NCI-H146 treated with DMSO at 0.1 percent for 48 hours (cell line): ENCODE measurements around the gene GNAT3.

Source experiments
- DNase-seq: peaks from one replicate; lab custom pipeline; 2025; ENCODE audit not compliant: unreplicated experiment; lab: John Stamatoyannopoulos, UW

Gene GNAT3

GRCh38 chr7:80505900-80506500, 5.9 kb downstream of the GNAT3 start:
- DNase-seq, result no peak

GRCh38 chr7:80500325-80500724, 11.5 kb downstream of the GNAT3 start:
- DNase-seq, result no peak

DNA sequence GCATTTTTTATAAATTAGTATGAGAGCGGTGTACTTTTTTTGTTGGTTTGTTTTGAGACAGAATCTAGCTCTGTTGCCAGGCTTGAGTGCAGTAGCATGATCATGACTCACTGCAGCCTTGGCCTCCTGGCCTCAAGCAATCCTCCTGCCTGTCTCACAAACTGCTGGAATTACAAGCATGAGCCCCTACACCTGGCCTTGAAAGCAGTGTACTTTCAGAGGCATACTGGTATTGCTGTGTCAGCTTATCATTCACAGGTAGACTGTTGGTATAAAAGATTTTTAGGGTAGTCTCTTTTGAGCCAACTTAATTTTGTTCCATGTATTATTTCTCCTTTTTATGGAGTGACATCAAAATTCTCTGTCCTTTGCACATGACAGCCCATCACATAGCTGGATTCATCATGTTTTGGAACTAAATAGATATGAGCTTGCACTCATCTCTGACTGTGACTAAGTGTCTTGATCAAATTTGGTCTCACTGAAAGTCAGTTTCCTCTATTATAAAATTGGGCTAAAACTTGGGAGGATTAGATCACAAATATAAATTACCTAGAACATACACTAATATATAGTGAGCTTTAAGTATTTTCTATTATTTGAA, 12.4 kb downstream of the GNAT3 start:
- DNase-seq, result no peak

DNA sequence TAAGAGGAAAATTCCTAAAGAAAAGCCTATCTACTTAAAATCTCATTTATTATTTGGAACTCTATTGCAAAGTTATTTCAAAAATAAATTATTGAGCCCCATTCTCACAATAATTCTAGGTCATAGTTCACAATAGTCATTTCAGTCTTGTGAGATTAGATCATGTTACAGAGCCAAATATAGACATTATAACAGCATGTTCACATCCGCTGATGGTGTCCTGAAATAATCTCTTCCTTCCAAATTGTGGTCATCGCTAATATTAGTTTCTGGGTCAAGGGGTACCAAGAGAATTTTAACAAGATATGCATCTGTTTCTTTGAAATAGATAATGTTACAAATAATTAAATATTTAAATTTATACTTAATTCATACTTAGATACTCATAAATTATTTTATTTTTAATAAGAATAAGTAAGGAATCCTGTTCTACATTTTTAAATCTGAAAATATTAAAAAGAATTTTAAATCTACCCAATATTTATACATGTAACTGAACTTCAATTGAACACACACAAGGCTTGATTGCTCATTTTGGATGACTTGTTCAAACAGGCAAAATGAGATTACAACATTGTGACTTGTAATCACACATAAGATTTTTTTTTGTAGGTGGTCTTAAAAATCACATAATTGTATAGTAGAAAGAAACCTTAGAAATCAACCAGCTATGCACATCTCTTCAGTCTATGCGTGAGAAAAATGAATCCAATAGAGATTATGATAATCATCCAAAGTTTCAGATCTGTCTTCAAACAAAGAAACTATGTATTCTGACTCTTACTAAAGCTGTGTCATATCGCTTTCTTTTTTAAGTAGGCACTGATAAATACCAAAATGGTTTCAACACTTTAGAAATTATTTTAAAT, 13.1 kb downstream of the GNAT3 start:
- DNase-seq, result no peak

- DNase-seq, result no peak
Observed at GRCh38 chr7:80496586-80496985, 15.3 kb downstream of the GNAT3 start.

DNA sequence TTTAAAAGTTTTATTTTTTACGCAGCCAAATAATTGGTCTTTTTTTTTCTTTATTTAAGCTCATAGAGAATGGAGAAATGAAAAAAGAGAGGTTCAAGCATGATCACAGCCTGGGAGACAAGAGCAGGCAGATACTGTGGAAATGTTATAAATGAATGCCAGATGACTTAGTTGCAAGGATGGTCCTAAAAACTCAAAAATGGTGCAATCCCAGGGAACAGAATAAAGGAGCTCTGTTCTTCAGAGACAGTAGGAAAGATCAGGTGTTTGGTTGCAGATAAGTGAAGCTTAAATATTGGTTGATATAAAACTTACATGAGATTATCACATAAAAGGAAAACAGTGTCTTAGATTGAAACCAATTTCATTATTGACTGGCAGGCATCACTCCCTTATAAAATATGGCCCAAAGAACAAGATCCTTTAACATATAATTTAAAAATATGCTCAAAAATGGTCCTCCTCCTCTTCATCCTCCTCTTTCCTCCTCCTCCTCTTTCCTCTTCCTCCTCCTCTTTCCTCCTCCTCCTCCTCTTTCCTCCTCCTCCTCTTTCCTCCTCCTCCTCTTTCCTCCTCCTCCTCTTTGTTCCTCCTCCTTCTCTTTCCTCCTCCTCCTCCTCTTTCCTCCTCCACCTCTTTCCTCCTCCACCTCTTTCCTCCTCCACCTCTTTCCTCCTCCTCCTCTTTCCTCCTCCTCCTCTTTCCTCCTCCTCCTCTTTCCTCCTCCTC, 18.6 kb downstream of the GNAT3 start:
- DNase-seq, result no peak

GRCh38 chr7:80491462-80491861, 20.4 kb downstream of the GNAT3 start:
- no peak for DNase-seq

- DNase-seq, result no peak
Observed at GRCh38 chr7:80488851-80489370, 23.0 kb downstream of the GNAT3 start.

DNA sequence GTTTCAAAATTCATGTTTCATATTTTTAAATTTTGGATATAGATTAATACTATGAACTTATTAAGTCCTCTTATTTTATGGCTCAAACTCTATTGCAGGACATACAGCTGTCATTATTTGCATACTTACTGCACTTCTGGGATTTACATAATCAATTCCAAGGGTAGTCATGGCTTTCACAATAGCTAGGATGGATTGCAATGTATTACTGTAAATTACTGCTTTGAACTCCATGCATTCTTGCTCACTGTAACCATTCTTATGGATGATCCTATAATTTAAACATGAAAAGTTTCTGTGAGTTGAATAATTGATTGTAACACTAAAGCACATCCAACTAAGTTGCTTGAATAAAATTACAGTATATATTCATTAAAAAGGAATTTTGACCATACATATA, 23.5 kb downstream of the GNAT3 start:
- DNase-seq, result no peak

- DNase-seq, result no peak
Observed at GRCh38 chr7:80485721-80486120, 26.1 kb downstream of the GNAT3 start.

DNA sequence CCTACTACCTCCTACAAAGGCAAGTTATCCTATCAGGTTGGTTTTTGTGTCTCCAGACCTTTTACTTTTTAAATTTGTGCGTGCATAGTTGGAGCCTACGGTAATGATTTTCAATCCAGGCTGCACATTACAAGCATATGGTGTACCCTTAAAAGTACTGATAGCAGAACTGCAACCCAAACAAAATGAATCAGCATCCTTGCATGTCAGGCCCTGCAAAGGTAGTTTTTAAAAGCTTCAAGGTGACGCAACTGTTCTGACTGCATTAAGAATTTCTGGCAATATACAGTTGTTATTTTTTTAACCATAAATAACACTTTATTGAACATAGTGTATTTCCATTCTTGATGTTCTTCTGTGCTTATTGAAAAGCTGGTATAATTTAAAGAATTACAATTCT, 28.9 kb downstream of the GNAT3 start:
- no peak for DNase-seq

DNA sequence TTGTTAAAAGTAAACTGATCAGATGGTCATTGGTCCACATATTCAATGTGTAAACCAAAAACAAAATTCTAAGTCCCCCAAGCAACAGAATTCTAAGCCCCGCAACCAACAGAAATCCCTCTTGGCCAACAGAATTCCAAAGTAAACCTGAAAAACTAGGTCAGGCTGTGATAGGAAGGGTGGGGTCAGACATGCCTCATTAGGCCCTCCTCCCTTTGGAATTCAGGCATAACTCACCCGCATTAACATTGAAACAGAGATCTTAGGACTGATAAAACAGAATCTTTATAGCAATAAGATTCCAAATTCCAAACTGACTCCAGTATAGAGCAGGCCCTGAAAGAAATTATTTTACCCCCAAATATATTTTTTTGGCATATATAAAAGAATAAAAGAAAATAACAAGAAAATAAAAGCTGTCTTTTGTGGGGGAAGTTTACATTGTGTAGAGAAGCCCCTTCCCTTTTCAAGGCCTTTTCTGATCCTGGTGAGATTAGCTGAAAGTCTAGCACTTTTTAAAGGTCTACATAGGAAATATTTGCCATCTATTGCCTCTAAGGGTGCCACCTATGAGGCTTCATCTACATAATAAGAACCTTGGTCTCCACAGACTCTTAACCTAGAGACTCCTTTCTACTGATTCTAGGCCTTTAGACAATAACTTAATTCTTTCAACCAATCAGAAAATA, 30.5 kb downstream of the GNAT3 start:
- DNase-seq, result no peak

DNA sequence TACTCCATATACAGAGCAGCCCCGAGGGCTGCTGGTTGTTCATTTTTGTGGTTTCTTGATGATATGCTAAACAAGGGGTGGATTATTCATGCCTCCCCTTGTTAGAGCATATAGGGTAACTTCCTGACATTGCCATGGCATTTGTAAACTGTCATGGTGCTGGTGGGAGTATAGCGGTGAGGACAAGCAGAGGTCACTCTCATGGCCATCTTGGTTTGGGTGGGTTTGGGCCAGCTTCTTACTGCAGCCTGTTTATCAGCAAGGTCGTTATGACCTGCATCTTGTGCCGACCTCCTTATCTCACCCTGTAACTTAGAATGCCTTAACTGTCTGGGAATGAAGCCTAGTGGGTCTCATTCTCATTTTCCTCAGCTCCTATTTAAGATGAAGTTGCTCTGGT, 31.3 kb downstream of the GNAT3 start:
- DNase-seq, result no peak

GRCh38 chr7:80478683-80479082, 33.2 kb downstream of the GNAT3 start:
- DNase-seq, result no peak

- no peak for DNase-seq
Observed at GRCh38 chr7:80476035-80476434, 35.8 kb downstream of the GNAT3 start.

GRCh38 chr7:80475383-80475782, 36.5 kb downstream of the GNAT3 start:
- DNase-seq, result no peak

- no peak for DNase-seq
Observed at GRCh38 chr7:80473751-80474150, 38.1 kb downstream of the GNAT3 start.

DNA sequence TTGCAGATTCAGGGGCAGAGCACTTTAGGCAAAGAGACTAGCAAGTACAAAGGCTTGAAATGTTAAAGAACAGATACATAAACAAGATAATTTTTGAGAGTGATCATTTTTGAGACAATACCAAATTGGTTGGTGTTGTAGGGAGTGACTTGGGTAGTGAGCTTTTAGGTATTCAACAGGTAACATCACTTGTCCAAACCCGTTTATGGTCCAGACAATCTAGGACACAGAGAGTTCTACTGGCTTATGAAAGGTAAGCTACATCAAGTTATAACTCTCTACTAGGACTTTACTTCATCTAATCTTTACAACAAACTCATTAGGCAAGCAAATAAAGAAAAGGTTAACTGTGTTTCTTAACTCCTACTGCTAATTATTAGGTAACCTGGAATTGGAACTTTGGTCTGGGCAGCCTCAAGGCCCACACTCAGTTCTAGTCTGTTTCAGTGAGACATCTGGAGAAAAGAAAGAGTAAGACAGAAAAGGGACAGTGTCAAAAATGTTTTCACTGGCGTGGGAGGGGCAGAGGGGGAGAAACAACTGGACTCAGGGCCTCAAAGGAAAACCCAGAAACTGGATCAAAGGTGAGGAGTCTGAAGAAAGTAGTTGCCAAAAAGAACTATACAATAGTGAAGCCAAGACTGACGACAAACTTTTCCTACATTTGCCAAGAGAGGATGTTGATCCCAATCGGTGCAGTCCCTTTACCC, 39.2 kb downstream of the GNAT3 start:
- DNase-seq, result no peak

DNA sequence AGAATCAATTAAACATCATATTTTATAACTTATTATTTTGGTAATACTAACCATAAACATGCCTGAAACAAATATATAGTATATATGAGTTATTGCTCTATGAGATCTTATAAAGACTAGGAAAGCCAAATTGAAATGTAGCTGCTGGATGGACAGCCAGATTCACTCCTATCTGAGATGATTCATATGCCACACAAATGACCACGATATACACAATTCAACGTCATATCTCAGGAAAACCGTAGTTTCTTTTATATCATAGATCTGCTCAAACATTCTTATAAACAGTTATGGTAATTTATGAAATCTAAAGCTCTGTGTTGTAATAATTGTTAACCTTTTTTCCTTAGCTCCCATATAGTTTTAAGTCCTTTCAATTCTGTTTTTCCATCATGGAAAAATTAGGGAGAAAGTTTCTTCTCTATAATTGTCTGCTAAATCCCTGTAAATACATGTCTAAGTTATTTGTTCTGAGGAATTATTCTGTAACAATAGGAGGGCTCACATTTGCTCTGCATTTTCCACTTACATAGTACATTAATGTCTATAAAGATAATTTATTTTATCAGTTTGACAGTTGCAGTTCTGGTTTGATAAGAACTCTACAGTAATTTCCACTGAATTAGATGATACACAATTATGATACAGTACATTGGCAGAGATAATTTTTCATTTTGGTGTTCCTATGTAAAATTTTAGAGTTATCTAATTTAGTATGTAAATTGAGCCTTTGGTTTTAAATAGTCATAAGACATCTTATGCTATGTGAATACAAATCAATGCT, 42.7 kb downstream of the GNAT3 start:
- no peak for DNase-seq
